HG02678 (cell line): ENCODE data around the gene DKK2.

ENCODE experiments used
- ATAC-seq: cut with Tn5 transposase; IDR thresholded peaks from one replicate; pipeline ENCODE4 v1.9.1; 2021; ENCODE audit warnings: mild to moderate bottlenecking, moderate library complexity; ENCODE audit not compliant: unreplicated experiment

The DKK2 gene

GRCh38 chr4:107017443-107018343 is 18.4 kb downstream of the DKK2 start:
- no peak for ATAC-seq

DNA sequence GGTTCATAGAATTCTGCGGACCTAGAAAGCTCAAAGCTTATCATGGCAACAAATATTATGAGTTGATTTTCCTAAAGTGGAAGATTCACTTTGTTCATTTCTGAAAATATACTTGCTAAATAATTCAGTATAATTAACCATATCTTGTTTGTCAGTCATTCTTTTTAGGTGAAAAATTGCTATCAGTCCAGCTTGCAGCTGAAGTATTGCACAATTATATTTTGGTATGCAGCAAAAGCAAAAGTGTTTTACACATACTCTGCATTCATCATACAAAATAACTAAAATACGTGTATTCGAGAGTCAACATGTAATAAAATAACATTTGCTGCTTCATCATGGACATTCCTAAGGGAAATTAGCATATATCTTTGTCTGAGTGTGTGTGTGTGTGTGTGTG is 24.8 kb downstream of the DKK2 start:
- ATAC-seq: no peak

- ATAC-seq: no peak
Observed at GRCh38 chr4:107009196-107009968, 26.7 kb downstream of the DKK2 start.

DNA sequence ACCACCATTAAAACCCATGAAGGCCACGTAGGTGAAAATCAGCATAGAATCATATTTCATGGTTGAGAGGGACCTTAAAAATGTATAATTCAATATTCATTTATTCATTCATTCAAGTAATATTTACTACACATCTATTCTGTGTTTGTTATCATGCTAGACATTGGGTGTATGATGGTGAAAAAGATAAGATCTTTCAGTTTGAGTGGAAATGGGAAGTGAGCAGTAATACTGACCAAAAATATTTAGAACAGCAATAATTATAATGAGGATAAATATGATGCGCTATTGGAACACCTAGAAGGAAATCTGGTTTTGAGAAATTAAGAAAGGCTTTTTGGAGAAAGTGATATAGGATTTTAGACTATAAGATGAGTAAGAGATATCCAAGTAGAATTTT is 28.0 kb downstream of the DKK2 start:
- ATAC-seq: no peak

GRCh38 chr4:107006218-107006617 is 29.9 kb downstream of the DKK2 start:
- ATAC-seq: no peak

DNA sequence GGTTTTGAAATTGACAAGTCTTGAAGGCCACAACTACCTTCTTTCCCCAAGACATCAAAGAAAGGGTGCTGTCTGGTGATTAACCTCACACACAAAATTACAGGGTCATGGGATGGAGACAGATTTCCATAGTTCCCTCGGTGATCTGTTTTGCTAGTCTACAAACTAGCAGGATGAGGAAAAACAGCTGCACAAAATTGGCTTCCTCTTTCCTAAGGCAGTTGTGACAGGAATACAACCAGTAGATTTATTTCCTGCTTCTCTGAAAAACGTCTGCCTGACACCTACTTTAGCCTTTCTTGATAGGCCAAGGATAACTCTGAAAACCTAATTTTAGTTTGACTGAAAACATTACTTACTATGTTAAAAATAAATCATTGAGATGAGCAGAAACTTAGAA is 39.6 kb downstream of the DKK2 start:
- ATAC-seq: no peak

DNA sequence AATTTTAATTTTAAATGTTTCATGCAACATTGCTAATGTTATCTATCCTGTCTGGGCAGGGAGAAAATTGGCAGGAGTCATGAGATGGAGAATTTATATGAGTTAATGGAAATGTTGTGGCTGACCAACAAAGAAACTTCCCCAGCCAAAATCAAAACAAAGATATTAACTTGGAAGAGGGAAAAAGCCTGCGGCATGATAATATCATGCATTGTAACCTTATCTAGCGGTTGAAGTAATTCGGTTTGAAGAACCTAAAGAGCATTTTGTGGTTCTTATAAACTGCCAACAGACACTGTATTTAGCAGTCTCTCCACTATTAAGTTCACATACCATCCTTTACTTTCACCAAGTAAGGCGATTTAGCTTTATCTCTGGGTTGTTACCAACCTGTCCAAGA is 42.3 kb downstream of the DKK2 start:
- no peak for ATAC-seq

DNA sequence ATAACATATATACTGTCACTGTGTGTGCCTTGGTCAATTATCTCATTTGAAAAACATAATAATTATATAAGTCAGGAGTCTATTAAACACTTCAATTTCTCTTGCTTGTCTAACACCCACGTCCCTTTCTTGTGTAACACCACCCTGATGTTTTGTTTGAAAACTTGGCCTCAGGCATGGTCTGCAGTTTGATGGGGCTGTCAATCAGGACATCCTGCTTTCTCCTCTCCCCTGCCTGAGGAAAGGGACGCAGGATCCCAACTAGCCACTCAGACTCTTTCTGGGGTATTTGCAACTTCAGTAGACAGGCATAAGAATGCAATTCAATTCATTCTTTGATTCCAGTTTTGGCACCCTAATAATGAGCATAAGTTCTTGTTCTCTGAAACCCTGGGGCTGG is 48.8 kb downstream of the DKK2 start:
- ATAC-seq: no peak

DNA sequence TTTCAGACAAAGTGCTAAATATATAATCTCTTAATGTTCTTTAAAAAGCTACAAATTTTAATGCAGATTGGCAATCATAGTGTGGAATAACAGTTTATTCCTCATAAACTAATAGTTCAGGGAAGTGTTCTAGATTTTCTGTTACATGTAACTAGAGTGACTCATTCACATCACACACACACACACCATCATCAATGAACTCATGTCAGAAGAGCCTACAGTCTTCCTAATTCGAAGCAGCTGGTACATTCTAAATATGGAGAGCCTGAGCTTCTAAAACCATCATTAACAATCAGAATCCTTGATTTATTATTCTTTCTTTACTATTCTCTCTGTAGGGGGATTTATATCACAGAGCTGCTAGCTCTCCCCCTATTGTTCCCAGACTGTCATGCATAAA is 49.6 kb downstream of the DKK2 start:
- no peak for ATAC-seq

GRCh38 chr4:106985830-106986229 is 50.3 kb downstream of the DKK2 start:
- no peak for ATAC-seq

GRCh38 chr4:106982711-106983211 is 53.4 kb downstream of the DKK2 start:
- no peak for ATAC-seq

DNA sequence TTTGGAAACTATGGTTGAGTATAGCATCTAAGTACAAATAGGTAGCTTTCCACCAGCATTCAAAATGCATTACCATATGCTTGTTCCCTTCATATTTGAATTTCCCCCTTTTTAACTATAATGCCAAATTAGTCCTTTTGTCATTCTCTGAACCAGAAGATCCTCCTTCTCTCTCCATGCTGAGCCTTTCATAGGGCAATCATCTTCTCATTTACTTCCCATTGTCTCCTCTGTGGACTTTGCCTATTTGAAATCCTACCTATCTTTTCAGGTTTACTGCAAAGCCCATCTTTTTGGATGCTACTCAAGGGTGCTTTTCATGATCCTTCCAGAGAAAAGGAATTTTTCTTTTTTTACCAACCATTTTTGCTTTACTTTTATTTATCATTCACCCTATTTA is 54.7 kb downstream of the DKK2 start:
- ATAC-seq: no peak

GRCh38 chr4:106979476-106979875 is 56.6 kb downstream of the DKK2 start:
- ATAC-seq: no peak

DNA sequence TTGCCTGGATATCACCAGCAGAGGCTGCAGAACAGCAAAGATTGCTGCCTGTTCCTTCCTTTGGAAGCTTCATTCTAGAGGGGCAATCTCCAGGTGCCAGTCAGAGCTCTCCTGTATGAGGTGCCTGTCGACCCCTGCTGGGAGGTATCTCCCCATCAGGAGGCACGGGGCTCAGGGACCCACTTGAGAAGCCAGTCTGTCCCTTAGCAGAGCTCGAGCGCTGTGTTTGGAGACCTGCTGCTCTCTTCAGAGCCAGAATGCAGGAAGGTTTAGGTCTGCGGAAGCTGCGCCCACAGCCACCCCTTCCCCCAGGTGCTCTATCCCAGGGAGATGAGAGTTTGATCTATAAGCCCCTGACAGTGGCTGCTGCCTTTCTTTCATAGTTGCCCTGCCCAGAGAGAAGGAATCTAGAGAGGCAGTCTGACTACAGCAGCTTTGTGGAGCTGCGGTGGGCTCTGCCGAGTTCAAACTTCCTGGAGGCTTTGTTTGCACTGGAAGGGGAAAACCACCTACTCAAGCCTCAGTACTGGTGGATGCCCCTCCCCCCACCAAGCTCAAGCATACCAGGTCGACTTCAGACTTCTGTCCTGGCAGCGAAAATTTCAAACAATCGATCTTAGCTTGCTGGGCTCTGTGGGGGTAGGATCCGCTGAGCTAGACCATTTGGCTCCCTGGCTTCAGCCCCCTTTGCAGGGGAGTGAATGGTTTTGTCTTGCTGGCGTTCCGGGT is 57.9 kb downstream of the DKK2 start:
- no peak for ATAC-seq

- ATAC-seq: no peak
Observed at GRCh38 chr4:106971636-106972035, 64.5 kb downstream of the DKK2 start.

GRCh38 chr4:106967892-106968291 is 68.2 kb downstream of the DKK2 start:
- ATAC-seq: no peak

DNA sequence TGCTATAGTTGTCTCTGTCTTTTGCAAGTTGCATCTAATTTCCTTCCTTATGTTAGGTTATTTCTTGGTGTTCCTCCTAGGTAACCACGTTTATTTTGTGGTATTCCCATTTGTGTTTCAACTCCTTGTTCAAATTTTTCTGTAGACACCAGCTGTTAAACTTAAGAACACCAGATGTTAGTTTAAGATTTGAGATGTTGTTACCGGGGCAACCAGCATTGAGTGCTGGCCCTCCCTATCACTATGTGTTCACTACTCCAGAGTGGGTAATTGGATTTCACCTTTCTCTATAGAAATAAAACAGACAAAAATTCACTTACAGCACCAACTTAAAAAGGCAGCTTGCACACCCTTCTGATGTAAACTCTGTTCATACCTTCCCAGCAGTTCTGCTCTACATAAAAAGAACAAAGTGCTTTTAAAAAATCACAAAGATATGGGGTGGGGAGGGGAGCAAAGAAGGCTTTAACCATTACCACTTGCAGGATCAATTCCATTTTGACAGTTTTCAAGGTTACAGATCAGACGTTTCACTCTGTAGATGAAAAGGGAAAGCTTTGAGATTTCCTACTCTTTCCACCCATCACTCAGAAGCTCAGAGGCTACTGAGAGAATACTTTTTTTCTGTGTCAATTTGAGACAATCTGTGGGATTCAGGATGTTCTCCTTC is 82.9 kb downstream of the DKK2 start:
- ATAC-seq: no peak

DNA sequence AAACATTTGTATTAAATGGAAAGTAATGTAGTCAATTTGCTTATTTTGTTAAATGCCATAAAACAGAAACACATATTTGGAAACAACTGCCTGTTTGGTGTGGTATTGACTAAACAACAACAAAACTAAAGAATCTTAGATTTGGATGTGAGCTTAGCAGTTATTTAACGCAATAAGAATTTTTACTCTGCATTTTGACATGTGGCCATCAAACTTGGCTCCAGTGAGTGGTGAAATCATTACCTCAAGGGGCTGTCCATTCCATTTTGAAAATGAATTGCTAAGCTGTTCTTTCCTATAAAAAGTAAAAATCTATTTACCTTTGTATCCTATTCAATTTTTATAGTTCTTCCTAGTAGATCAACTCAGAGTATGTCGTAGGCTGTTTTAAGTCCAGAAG is 84.2 kb downstream of the DKK2 start:
- ATAC-seq: no peak

- no peak for ATAC-seq
Observed at GRCh38 chr4:106941841-106942240, 94.3 kb downstream of the DKK2 start.

DNA sequence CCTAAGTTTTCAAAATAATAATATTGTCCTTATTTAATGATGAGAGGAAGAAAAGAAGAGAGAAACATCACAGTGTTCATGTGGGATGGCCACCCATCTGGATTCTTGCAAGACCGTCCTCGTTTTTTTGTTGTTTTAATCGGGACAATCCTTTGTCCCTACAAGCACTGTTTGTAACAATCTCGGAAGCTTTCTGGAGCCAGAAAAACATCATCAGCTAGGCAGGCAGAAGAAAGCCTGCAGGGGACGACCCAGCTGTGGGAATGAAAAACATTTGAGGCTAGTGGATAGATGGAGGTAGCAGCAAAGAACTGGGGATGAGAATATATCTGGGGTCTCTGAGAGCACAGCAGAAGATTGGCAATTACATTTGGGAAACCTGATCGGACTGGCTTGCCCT is 105.6 kb downstream of the DKK2 start:
- ATAC-seq: no peak

GRCh38 chr4:106929248-106929647 is 106.9 kb downstream of the DKK2 start:
- no peak for ATAC-seq
